HCT116 (cell line): ENCODE data around the gene RPS6KA2. TPM values are rescaled to one million over a fixed set of nuclear protein-coding genes. Genes with fewer than 3 reads are reported as not detected.

Experiments used
- ATAC-seq: fragments of 200-7000 bp; cut with Tn5 transposase; 2 replicates; pipeline ENCODE4 v1.9.1; 2020; ENCODE audit warnings: mild to moderate bottlenecking, moderate library complexity
- BruUV-seq: library from RNA; stranded (reverse); fragments of 400-500 nt; replicated peaks from 2 replicates; lab custom pipeline; 2021; lab: Mats Ljungman, UMichigan
- CTCF ChIA-PET: fragments of 300-600 bp; sonication (Branson Sonifier 250); formaldehyde crosslinking; loops from one replicate; lab custom pipeline; 2021; ENCODE audit warnings: antibody characterized with exemption; lab: Charles Lee
- POLR2A ChIA-PET: fragments of 300-600, 350-600 bp; sonication (Branson Sonifier 250); formaldehyde crosslinking; loops from one replicate; lab custom pipeline; 2021; ENCODE audit warnings: antibody characterized with exemption; lab: Charles Lee
- RAD21 ChIA-PET, 2 experiments: fragments of 300-600 bp; sonication (Branson Sonifier 250); formaldehyde crosslinking; loops; one replicate each; lab custom pipeline; 2023; ENCODE audit warnings: low total read pairs in 2 of 2; ENCODE audit not compliant: uncharacterized antibody in 2 of 2, unreplicated experiment in 2 of 2, low non-redundant PET in 1 of 2; lab: Charles Lee
- DNase-seq: peaks from one replicate; pipeline ENCODE4 v3.0.0-alpha.2; 2010; ENCODE audit warnings: low read depth, low spot score
- H2AFZ ChIP-seq: fragments of 200-600 bp; shearing (Covaris generic), sonication (generic); 2 replicates; pipeline ENCODE4 v1.6.1; 2017; ENCODE audit warnings: low read depth, mixed run types, mixed read lengths, antibody characterized with exemption, low read length; ENCODE audit not compliant: poor library complexity, severe bottlenecking
- H3K27ac ChIP-seq: 2 replicates; pipeline ENCODE4 v1.5.1; 2012; ENCODE audit warnings: low read depth, low read length
- H3K27me3 ChIP-seq: fragments of 200-600 bp; sonication (generic); 2 replicates; pipeline ENCODE4 v1.6.1; 2016; ENCODE audit warnings: mixed run types, low read length, mixed read lengths; ENCODE audit not compliant: insufficient read depth
- H3K36me3 ChIP-seq, 2 experiments: fragments of 200-500 bp in 1 of 2; fragments of 200-600 bp in 1 of 2; sonication (Bioruptor generic) in 1 of 2; sonication (generic) in 1 of 2; 2 replicates each; pipeline versions ENCODE4 v1.5.1 to v1.6.1; 2014 to 2016; ENCODE audit warnings: low read length in 2 of 2, inconsistent platforms in 1 of 2, mixed read lengths in 1 of 2, mixed run types in 1 of 2; ENCODE audit not compliant: insufficient read depth in 2 of 2, control insufficient read depth in 1 of 2
- H3K4me1 ChIP-seq, 2 experiments: fragments of 200-600 bp in 1 of 2; sonication (generic) in 1 of 2; 2 replicates each; pipeline versions ENCODE4 v1.5.1 to v1.6.1; 2012 to 2017; ENCODE audit warnings: low read length in 2 of 2, inconsistent platforms in 1 of 2, mild to moderate bottlenecking in 1 of 2, mixed read lengths in 1 of 2, mixed run types in 1 of 2, moderate library complexity in 1 of 2; ENCODE audit not compliant: insufficient read depth in 2 of 2, control insufficient read depth in 1 of 2
- H3K4me2 ChIP-seq: fragments of 200-600 bp; sonication (generic); 2 replicates; pipeline ENCODE4 v1.6.1; 2017; ENCODE audit warnings: mixed run types, low read length, mixed read lengths
- H3K4me3 ChIP-seq, 2 experiments: fragments of 200-600 bp in 1 of 2; sonication (generic) in 1 of 2; replicated peaks in 1 of 2; 2 replicates each; pipeline ENCODE4 v1.5.1; 2011 to 2016; ENCODE audit warnings: low read length in 2 of 2, control low read depth in 1 of 2, low read depth in 1 of 2, mild to moderate bottlenecking in 1 of 2, mixed read lengths in 1 of 2, mixed run types in 1 of 2
- H3K79me2 ChIP-seq: fragments of 200-600 bp; sonication (generic); 2 replicates; pipeline ENCODE4 v1.6.1; 2017; ENCODE audit warnings: mild to moderate bottlenecking, mixed run types, low read length, moderate library complexity, mixed read lengths; ENCODE audit not compliant: insufficient read depth
- H3K9ac ChIP-seq: fragments of 200-600 bp; sonication (generic); 2 replicates; pipeline ENCODE4 v1.6.1; 2016; ENCODE audit warnings: low read length, mixed read lengths
- H3K9me2 ChIP-seq: fragments of 200-600 bp; sonication (generic), shearing (Covaris generic); 2 replicates; pipeline ENCODE4 v1.6.1; 2017; ENCODE audit warnings: mixed run types, mild to moderate bottlenecking, moderate library complexity; ENCODE audit not compliant: insufficient read depth
- H3K9me3 ChIP-seq, 2 experiments: fragments of 200-500 bp in 1 of 2; fragments of 200-600 bp in 1 of 2; sonication (Bioruptor generic) in 1 of 2; sonication (generic) in 1 of 2; 2 replicates each; pipeline ENCODE4 v1.6.1; 2014 to 2017; ENCODE audit warnings: low read length in 2 of 2, mixed read lengths in 2 of 2, inconsistent platforms in 1 of 2, low read depth in 1 of 2, mild to moderate bottlenecking in 1 of 2, mixed run types in 1 of 2, moderate library complexity in 1 of 2; ENCODE audit not compliant: control insufficient read depth in 1 of 2, insufficient read depth in 1 of 2
- H4K20me1 ChIP-seq: fragments of 200-600 bp; sonication (generic), shearing (Covaris generic); 2 replicates; pipeline ENCODE4 v1.6.1; 2017; ENCODE audit warnings: mixed run types, mild to moderate bottlenecking, moderate library complexity; ENCODE audit not compliant: insufficient read depth
- SRF ChIP-seq: IDR thresholded peaks from 2 replicates; pipeline ENCODE4 v1.6.1; 2012; ENCODE audit warnings: low read depth
- intact Hi-C: fragments of 100-400 bp; cut with micrococcal nuclease; formaldehyde crosslinking; loops from 2 replicates; pipeline ENCODE4 v1.10.0; 2022
- total RNA-seq: library from RNA; stranded (reverse); gene quantifications from one replicate; pipeline ENCODE4 v1.2.1, GENCODE V29; 2021; ENCODE audit not compliant: unreplicated experiment
- TF ChIP-seq, protein P1 (sequence below): IDR thresholded peaks from 2 replicates; pipeline ENCODE4 v1.6.1; 2012
- TF ChIP-seq, protein P2 (sequence below): IDR thresholded peaks from 2 replicates; pipeline ENCODE4 v1.6.1; 2012; ENCODE audit warnings: low read depth
- TF ChIP-seq, protein P3 (sequence below), 3 experiments: fragments of 200-600 bp in 1 of 3; sonication (generic) in 1 of 3; IDR thresholded peaks in 2 of 3; conservative IDR thresholded peaks in 1 of 3; 2 replicates each; pipeline ENCODE4 v1.5.1; 2012 to 2017; ENCODE audit warnings: low read depth in 2 of 3, low read length in 2 of 3, antibody characterized with exemption in 1 of 3, borderline replicate concordance in 1 of 3, control low read depth in 1 of 3, mild to moderate bottlenecking in 1 of 3, mixed read lengths in 1 of 3, mixed run types in 1 of 3, moderate library complexity in 1 of 3; ENCODE audit not compliant: insufficient read depth in 1 of 3

Gene RPS6KA2
- total RNA-seq, 1 experiment from 2014 or later, result 8.5 TPM

DNA sequence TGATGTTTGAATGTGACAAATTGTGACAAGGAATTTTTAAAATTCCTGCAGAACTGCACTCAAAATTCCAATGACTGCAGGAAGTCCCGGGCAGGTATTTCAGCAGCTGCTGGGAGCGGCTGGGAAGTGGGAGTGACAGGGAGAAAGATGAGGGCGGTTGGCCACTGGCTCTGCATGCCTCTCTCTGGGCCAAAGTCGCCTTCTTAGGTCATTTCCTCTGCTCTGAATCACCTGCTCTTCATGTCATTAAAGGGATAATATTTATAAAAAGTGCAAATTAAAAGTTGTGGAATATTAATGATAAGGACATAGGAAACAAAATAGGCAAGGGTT lies 84.5 kb downstream of the RPS6KA2 start:
- H3K9me3 ChIP-seq, result no peaks in the 10 kb centered on the region
- DNase-seq (no peak), ATAC-seq (no peak)
- H3K4me3 ChIP-seq, result no peak overlapping the region
- TF ChIP-seq, protein P1, sequence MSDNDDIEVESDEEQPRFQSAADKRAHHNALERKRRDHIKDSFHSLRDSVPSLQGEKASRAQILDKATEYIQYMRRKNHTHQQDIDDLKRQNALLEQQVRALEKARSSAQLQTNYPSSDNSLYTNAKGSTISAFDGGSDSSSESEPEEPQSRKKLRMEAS, result no peak
- TF ChIP-seq, protein P2, sequence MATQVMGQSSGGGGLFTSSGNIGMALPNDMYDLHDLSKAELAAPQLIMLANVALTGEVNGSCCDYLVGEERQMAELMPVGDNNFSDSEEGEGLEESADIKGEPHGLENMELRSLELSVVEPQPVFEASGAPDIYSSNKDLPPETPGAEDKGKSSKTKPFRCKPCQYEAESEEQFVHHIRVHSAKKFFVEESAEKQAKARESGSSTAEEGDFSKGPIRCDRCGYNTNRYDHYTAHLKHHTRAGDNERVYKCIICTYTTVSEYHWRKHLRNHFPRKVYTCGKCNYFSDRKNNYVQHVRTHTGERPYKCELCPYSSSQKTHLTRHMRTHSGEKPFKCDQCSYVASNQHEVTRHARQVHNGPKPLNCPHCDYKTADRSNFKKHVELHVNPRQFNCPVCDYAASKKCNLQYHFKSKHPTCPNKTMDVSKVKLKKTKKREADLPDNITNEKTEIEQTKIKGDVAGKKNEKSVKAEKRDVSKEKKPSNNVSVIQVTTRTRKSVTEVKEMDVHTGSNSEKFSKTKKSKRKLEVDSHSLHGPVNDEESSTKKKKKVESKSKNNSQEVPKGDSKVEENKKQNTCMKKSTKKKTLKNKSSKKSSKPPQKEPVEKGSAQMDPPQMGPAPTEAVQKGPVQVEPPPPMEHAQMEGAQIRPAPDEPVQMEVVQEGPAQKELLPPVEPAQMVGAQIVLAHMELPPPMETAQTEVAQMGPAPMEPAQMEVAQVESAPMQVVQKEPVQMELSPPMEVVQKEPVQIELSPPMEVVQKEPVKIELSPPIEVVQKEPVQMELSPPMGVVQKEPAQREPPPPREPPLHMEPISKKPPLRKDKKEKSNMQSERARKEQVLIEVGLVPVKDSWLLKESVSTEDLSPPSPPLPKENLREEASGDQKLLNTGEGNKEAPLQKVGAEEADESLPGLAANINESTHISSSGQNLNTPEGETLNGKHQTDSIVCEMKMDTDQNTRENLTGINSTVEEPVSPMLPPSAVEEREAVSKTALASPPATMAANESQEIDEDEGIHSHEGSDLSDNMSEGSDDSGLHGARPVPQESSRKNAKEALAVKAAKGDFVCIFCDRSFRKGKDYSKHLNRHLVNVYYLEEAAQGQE, result no peak
- TF ChIP-seq, protein P3, sequence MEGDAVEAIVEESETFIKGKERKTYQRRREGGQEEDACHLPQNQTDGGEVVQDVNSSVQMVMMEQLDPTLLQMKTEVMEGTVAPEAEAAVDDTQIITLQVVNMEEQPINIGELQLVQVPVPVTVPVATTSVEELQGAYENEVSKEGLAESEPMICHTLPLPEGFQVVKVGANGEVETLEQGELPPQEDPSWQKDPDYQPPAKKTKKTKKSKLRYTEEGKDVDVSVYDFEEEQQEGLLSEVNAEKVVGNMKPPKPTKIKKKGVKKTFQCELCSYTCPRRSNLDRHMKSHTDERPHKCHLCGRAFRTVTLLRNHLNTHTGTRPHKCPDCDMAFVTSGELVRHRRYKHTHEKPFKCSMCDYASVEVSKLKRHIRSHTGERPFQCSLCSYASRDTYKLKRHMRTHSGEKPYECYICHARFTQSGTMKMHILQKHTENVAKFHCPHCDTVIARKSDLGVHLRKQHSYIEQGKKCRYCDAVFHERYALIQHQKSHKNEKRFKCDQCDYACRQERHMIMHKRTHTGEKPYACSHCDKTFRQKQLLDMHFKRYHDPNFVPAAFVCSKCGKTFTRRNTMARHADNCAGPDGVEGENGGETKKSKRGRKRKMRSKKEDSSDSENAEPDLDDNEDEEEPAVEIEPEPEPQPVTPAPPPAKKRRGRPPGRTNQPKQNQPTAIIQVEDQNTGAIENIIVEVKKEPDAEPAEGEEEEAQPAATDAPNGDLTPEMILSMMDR (IDR thresholded peaks at IDR 0.05 in 2 of 3, conservative IDR thresholded peaks at IDR 0.05 in 1 of 3; ENCODE audit: borderline replicate concordance in 1 of 3, insufficient read depth in 1 of 3, low read depth in 2 of 3, low read length in 2 of 3), result no peak
- TF ChIP-seq SRF, result no peak
- H3K9me2 ChIP-seq, result no peaks in the 10 kb centered on the region
- H3K4me1 ChIP-seq, result peaks cover 5 to 16% of the 10 kb centered on the region in 2 experiments; a peak in 3 of 4 replicates
- ChIA-PET RAD21 (no interaction called here), CTCF (no interaction called here), POLR2A (no interaction called here)
- H3K36me3 ChIP-seq, result no peaks in the 10 kb centered on the region
- H4K20me1 ChIP-seq, result no peaks in the 10 kb centered on the region
- H3K79me2 ChIP-seq, result no peaks in the 10 kb centered on the region
- no peak overlapping the region for H3K27ac ChIP-seq
- H3K9ac ChIP-seq, result no peak overlapping the region
- BruUV-seq, result no TSS peak
- no peaks in the 10 kb centered on the region for H3K27me3 ChIP-seq
- intact Hi-C loops, result no loop called here
- no peak overlapping the region for H2AFZ ChIP-seq
- H3K4me2 ChIP-seq, result no peak overlapping the region
